Bone marrow (tissue), 2 donors: ENCODE results near the gene C5orf52.
"Not testable (repeated sequence)": the region's sequence is repeated elsewhere in the genome, so short reads cannot be mapped to it uniquely, and the experiment has no call there.

Experiments used
- DNase-seq, 2 donors: peaks; one replicate each; lab custom pipeline; 2025; lab: John Stamatoyannopoulos, UW

The C5orf52 gene

DNA sequence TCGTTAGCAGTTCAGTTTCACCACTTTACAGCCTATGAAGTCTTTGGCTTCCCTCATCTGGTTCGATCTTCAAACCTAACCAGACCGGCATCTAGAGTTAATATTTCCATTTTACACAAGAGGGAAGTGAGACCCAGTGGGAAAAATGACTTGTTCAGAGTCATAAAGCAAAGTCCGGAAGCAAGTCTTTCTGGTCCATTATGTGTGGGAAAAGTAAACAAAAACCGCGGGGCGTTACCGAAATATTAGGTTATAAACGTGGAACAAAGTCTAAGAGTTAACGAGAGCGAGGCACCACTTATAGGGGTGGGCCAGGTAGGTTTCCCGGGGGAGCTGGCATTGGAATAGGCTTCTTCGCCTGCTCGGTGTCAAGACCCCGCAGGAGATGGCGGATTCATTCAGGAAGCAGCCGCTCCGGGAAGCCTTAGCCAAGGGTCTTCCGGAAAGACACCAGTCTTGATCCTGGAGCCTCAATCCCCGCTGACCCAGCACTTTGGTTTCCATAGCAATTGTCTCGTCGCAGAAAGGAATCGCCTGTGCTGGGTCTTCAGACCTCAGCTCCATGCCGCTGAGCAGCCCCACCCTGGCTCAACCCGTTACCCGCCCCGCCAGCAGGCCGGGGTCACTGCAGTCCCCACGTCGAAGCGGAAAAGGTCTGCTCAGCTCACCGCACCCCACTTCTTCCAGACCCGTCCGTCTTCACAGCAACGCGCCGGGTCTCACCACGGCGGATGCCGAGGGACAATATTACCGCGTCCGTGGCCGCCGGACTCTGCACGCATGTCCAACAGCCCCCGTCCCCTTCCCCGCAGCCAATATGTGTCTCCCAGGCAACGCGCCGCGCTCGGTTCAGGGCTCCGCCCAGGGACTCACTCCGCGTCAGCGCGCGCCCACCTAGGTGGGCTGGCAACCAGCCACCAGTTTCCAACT is at the start of gene C5orf52:
Gene C5orf52, plus strand, starts transcription at position 872 of the 930 bp plus-strand sequence. CDS start 82 bp downstream, outside the sequence.
- no peak for DNase-seq

DNA sequence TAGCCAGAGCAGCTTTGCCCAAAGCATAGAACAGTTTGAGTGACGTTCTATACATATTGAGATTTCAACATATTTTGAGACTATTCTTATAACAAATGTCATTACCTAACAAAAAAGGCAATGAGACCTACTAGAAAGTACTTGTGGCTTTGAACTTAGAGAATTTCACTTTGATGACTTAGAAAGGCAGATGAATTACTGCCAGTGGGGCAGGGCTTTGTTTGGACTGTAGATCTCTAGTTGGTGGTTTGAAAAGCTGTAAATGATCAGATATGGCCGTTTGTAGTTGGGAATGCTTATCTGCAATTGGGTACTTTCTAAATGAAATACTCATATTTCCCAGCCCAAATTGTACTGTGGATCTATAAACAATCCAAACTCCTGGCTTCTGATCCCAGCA is 47.2 kb upstream of the C5orf52 start:
- DNase-seq, result no peak

DNA sequence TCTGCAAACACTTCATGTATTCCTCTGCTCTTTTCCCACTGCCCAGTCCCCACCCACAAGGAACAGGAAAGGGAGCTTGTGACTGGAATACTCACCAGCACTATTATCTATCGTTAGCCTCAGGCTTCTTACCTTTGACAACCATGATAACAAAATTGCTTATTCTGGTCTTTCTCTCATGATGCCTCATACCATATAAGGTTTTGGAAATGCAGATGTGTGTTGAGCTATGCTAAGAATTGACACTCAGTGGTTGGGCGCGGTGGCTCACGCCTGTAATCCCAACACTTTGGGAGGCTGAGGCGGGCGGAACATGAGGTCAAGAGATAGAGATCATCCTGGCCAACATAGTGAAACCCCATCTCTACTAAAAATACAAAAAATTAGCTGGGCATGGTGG is 44.5 kb upstream of the C5orf52 start:
- no peak for DNase-seq

DNA sequence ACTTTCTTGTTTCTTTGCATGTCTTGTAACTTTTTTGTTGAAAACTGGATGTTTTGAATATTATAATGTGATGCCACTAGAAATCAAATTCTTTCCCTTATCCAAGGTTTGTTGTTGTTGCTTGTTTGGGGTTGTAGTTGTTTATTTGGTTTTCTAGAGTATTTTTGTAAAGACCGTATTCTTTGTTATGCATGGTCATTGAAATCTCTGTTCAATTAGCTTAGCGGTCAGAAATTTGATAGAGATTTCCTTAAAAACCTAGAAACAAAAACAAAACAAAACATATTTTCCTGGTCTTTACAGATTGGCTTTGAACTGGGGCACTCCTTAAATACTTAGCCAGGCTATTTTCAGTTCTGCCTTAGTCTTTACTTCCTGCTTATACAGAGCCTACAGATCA is 41.0 kb upstream of the C5orf52 start:
- DNase-seq, result no peak

DNA sequence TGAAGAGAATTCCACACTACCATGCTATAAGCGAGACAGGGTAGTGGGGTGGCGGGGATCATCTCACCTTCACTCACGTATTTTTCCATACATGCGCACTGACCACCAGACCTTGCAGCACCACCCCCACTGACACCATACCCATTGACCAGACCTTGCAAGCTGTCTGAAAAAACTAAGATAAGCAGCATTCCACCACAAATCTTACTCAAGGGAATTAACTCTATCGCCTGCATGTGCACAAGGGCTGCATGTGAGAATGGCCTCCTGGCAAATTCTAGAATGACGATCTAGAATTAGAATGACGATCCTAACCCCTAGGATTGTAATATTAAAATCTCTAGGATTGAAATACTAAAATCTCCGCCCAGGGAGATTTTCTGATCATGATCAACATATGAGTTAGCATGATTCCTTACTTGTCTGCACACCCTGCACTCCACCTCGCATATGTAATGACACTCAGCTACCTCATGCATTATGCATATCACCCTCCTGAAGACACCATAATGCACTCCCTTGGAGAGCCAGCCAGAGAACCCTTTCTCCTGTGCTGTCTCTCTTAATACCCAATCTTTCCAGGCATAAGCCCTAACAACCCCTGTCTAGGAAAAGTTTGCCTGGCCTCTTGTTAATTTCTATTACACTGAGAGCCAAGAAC is 30.8 kb upstream of the C5orf52 start:
- DNase-seq, result no peak

DNA sequence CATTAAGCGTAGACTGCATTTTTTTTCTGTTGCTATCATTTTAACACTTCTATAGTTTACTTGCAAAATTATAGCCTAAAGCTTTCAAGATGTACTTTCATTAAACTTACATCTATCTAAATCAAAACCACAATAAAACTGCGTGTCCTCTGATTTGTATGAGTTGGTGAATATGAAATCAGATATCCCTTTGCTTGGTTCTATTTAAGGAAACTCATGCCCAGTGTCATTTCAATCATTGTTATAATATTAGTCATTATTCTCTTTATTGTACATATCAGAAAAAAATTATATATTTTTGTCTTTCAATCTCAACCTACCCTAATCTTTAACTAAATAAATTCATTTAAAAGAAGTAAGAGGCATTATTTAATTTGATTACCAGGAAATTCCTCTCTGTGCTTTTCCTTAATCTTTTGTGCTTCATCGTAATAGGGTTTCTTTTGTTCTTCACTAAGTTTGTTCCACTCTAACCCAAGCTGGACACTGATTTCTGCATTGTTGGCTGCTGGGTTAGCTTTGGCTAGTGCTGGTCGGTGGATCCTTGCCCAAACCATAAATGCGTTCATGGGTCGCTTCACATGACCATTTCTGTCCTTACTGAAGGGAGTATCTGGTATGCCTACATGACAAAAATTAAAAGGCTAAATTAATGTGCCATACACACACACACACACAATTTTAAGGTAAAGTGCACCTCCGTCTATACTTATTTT is 22.9 kb upstream of the C5orf52 start:
- DNase-seq, result no peak

DNA sequence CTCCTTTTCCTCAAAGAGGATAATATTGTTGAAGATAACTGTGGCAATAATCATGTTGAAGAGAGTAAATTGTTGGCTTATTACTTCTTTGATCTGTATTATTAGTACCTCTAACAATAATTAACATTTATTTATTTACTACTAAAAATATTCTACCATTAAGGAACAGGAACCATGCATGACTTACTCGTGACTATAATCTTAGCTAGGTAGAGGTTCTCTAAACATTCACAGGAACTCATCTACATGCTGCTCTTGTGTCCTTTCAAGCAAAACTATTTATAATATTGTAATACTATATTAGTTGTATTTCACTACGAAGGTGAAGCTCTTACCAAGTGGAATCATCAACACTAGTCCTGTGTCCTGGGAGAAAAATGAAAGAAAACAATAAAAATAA is 22.2 kb upstream of the C5orf52 start:
- DNase-seq, result no peak

DNA sequence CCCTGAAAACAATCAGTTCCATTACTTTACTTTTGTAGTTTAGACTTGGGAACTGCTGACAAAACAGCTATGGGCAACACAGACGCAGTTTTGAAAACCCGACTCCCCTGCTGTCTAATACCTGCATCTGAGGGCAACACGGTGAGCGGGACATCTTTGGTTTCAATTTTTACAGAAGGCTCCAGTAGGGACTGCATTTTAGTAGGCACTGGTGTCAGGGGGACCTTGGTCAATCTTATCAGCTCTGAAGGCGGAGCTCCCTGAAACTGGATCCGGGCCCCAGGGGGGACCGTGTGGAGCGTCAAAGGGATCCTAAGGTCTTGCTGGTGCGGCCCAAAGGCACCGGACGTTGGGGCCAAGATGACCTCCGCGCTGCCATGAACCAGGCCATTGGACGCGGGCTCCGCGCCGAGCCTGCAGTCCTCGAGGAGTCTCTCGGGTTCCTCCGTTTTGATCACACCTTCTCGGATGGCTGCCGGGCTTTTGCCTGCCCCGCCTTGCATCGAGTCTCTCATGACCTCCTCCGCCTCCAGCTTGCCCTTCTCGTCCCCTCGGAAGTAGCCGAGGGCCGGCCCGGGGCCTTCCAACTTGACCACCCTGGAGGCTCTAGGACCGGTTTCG is 20.2 kb upstream of the C5orf52 start:
- no peak for DNase-seq

DNA sequence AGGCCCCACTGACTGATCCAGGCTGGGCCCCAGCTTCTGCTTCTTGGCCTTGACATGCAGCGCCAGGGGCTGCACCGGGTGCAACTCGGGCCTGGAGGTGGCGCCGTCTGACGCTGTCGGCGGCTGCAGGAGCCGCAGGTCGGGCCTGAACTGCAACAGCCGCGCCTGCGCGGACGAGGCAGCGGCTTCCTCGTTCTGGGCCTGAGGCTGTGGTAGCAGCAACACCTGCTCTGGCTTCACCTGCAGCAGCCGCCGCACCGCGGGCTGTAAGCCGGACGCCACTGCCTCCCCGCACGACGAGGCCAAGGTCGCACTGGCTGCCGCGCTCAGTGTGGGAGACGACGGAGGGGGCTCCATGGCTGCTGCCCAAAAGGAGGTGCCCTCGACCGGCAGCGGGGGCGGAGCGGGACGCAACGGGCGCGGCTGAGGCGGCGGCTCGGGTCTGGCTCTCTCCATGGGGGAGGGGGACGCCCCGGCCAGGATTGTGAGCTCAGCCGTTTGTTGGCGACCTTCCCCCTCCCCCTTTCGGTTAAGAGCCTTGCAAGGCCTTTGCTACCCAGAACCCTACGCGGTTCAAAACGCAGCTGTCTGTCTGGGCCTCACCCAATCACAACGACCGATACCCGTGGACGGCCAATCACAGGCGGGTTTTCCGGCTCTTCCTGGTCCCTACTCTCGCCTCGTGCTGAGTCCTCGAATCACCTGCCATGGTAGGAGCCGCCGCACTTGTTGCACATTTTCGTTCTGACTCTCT is 19.5 kb upstream of the C5orf52 start:
- no peak for DNase-seq

DNA sequence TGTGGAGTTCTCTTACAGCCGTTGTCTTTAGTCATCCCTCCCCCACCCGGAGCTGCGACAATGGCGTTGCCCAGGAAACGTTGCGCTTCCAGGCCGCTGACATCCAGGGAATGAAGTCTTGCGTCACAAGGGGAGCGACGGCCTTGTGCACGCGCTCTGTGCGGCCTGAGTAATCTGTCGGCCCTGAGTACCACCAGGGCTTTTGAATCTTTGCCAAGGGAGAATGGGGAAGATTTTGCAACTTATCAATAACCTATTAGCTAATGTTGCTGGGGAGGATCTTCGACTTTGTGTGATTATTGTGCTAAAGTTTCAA is 19.0 kb upstream of the C5orf52 start, which contains the start of gene SOX30:
Gene SOX30, minus strand, starts transcription at position 62 of the 316 bp plus-strand sequence. CDS start 360 bp downstream, outside the sequence.
- no peak for DNase-seq

DNA sequence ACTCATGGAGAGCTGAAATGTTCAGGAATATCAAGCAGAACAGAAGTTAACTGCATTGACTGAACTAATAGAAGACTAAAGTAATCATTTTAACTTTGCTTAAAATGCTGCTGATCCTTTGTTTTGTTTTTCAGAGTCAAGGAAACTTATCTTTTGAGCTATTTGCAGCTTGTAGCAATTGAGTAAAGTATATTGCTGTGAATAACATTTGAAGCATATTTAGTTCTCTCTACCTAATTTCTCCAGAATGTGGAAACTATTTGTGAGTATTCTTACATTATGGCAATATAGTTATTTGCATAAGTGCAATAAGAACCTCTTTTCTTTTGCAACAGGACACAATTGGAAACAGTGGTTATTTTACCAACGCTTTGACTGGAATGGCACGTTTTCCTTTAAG is 13.8 kb upstream of the C5orf52 start:
- no peak for DNase-seq

DNA sequence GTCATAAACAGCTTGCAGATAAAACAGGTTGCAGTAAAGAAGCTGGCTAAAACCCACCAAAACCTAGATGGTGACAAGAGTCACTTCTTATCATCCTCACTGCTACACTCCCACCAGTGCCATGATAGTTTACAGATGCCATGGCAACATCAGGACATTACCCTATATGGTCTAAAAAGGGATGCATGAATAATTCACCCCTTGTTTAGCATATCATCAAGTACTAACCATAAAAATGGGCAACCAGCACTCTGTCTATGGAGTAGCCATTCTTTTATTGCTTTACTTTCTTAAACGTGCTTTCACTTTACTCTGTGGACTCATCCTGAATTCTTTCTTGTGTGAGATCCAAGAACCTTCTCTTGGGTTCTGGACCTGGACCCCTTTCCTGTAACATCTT is 12.4 kb upstream of the C5orf52 start:
- no peak for DNase-seq

DNA sequence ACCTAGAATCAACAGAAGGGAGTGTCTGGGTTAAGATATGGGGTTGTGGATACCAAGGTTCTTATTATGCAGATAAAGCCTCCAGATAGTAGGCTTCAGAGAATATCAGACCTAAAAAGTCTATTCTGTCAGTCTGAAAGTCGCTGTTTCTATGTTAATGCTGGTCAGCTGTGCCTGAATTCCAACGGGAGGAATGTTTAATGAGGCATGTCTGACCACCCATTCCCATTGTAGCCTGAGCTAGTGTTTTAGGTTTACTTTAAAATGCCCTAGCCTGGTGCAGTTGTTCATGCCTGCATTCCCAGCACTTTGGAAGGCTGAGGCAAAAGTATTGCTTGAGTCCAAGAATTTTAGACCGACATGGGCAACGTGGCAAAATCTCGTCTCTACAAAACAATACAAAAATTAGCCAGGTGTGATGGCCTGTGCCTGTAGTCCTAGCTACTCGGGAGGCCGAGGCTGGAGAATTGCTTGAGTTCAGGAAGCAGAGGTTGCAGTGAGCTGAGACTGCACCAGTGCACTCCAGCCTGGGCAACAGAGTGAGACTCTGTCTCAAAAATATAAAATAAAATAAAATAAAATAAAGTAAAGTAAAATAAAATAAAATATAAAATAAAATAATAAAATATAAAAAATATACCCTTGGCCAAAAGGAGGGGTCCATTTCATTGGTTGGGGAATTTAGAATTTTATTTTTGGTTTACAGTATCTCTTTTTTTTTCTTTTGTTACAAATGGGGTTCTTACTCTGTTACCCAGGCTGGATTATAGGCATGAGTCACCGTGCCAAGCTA is 11.3 kb upstream of the C5orf52 start:
- no peak for DNase-seq

DNA sequence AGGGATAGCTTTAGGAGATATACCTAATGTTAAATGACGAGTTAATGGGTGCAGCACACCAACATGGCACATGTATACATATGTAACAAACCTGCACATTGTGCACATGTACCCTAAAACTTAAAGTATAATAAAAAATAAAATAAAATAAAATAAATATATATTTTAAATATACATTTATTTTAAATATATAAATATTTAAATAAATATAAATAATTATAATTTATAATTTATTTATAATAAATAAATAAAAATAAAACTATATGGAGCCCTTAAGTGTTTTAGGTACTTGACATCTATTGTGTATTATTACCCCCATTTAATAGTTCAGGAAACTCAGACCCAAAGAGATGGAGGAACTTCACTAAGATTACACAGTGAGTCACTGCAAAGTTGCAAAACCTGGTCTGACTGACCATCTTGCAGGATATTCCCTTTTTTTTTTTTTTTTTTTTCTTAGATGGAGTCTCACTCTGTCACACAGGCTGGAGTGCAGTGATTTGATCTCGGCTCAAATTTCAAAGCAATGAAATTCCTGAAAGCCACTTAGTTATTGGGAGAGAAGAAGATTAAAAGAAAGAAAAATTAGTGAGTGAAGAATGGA is 5.8 kb upstream of the C5orf52 start:
- no peak for DNase-seq

DNA sequence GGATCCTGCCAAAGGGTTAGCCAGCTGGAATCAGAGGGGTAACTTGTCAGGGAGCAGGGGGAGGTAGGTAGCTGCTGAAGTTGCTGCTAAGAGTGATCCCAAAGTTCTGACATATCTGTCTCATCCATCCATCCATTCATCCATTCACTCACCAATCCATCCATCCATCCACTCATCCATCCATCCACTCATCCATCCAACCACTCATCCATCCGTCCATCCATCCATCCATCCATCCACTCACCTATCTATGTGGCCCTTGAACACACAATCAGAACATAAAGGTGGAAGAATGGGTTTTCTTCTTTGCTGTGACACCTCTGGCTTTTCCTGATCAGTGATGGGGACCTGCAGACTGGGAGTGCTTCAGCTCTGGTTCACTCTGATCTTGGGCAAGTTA is 3.0 kb upstream of the C5orf52 start:
- no peak for DNase-seq

DNA sequence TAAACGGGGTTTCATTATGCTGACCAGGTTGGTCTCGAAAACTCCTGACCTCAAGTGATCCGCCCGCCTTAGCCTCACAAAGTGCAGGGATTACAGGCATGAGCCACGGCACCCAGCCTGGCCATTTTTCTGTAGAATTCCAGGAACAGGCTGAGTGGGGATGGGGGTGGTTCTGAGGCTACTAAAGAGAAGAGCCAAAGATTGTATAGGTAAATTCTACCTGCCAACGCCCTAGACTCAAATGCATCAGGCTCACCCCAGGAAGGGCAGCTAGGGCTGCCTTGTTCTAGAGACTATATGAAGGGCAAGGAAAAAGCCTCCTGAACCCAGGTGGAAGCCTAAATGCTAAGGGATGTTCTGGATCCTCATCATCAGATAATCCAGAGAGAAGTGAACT is 1.6 kb upstream of the C5orf52 start:
- no peak for DNase-seq

DNA sequence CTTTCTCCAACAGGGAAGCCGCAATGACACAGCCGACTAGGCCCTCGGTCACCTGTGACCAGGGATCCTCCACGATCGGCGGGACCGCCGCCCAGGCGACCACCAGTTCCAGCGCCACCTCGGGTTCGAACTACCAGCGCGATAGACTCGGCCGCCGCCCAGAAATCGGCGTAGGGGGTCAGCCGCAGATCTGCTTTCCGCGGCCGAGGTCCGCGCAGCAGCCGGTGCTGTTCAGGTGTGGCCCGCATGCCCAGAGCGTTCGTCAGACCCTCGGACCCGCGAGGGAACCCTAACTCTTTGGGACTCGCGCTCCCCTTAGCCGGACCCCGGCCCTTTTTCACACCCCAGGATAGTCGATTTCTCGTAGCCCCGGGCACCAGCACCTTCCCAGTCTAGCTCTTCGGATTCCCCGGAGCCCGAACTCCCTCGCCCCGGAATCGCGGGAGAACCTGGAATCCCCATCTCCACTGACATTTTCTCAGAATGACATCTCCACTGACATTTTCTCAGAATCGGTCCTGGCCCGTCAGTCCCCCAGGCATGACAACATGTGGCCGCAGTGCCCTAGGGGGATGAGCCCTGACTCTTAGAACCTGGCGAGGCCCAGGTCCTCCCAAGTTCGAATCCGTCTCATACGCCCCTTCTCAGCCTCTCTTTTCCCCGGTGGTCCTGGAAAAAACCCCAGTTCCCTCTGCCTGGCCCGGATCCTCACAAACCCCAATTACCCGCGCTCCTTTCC is 428 bp downstream of the C5orf52 start:
- DNase-seq, result no peak

DNA sequence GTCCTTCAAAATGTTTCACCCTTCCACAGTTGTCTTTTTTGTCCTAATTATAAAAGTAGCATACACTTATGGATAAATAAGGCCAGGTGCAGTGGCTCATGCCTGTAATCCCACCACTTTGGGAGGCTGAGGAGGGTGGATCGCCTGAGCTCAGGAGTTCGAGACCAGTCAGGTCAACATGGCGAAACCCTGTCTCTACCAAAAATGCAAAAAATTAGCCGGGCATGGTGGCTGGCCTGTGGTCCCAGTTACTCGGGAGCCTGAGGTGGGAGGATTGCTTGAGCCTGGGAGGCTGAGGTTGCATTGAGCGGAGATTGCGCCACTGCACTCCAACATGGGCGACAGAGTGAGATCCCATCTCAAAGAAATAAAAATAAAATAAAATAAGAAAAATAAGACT is 1.6 kb downstream of the C5orf52 start:
- no peak for DNase-seq

DNA sequence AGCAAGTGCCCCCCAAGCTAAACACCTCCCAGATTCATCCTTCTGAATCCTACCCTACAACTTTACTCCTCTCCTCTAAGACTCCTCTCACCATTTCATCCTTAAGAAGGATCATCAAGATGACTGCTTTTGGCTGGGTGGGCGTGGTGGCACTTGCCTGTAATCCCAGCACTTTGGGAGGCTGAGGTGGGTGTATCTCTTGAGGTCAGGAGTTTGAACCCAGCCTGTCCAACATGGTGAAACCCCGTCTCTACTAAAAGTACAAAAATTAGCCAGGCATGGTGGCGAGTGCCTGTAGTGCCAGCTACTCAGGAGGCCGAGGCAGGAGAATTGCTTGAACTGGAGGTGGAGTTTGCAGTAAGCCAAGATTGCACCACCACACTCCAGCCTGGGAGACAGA is 3.0 kb downstream of the C5orf52 start:
- not testable (repeated sequence) for DNase-seq

DNA sequence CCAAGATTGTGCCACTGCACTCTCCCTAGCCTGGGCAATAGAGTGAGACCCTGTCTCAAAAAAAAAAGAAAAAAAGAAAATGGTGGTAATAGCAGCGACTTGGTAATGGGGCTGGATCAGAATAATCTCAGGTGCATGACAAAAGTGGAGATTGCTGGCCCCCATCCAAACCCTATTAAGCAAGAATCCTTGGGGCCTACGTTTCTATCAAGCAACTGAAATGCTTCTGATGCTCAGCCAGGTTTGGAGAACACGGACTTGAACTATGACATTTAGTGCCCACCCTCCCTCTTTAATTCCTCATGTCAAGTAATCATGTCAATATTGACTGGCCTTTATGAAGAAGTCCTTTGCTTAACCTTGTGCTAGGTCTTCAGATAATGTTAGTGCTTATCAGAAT is 6.6 kb downstream of the C5orf52 start:
- DNase-seq, result no peak
